MCF 10A (cell line): ENCODE data around the gene GIMAP5. TPM values are rescaled to one million over a fixed set of nuclear protein-coding genes. Genes with fewer than 3 reads are reported as not detected.

Experiments
- BruUV-seq: library from RNA; stranded (reverse); fragments of 400-500 nt; replicated peaks from 2 replicates; lab custom pipeline; 2021; lab: Mats Ljungman, UMichigan
- CTCF ChIA-PET: fragments of 300-600 bp; sonication (Branson Sonifier 250); formaldehyde crosslinking; extraction: SDS; loops from one replicate; lab custom pipeline; 2021; ENCODE audit warnings: antibody characterized with exemption, inconsistent platforms; lab: Yijun Ruan, JAX
- POLR2A ChIA-PET: fragments of 300-600, 350-650 bp; sonication (Branson Sonifier 250); formaldehyde crosslinking; extraction: SDS; loops from one replicate; lab custom pipeline; 2020; ENCODE audit warnings: antibody characterized with exemption, inconsistent platforms; lab: Yijun Ruan, JAX
- DNase-seq: peaks from one replicate; pipeline ENCODE4 v3.0.0-alpha.2; 2018; ENCODE audit not compliant: unreplicated experiment
- H3K27ac Mint-ChIP-seq: one replicate; pipeline ENCODE4 v1.8.0; 2022; ENCODE audit warnings: mild to moderate bottlenecking, low read depth, mixed read lengths; ENCODE audit not compliant: unreplicated experiment
- H3K27me3 Mint-ChIP-seq: one replicate; pipeline ENCODE4 v1.8.0; 2022; ENCODE audit warnings: mixed read lengths; ENCODE audit not compliant: insufficient read depth, unreplicated experiment
- H3K36me3 Mint-ChIP-seq: one replicate; pipeline ENCODE4 v1.8.0; 2022; ENCODE audit warnings: mild to moderate bottlenecking, moderate library complexity, mixed read lengths; ENCODE audit not compliant: insufficient read depth, unreplicated experiment
- H3K4me1 Mint-ChIP-seq: one replicate; pipeline ENCODE4 v1.8.0; 2022; ENCODE audit warnings: mixed read lengths; ENCODE audit not compliant: insufficient read depth, unreplicated experiment
- H3K4me3 Mint-ChIP-seq: one replicate; pipeline ENCODE4 v1.8.0; 2022; ENCODE audit warnings: mild to moderate bottlenecking, moderate library complexity, mixed read lengths; ENCODE audit not compliant: unreplicated experiment
- H3K9me3 Mint-ChIP-seq: one replicate; pipeline ENCODE4 v1.8.0; 2022; ENCODE audit warnings: mixed read lengths; ENCODE audit not compliant: unreplicated experiment
- CTCF ChIP-seq: fragments of 200-600 bp; IDR thresholded peaks from one replicate; pipeline ENCODE4 v1.8.0; 2022; ENCODE audit warnings: antibody characterized with exemption, mild to moderate bottlenecking; ENCODE audit not compliant: unreplicated experiment
- intact Hi-C: fragments of 100-400 bp; cut with micrococcal nuclease; formaldehyde crosslinking; loops from 2 replicates; pipeline ENCODE4 v1.14.1; 2022
- total RNA-seq: library from RNA; stranded (reverse); gene quantifications from 2 replicates; pipeline ENCODE4 v1.2.3, GENCODE V29; 2022

The GIMAP5 gene
- total RNA-seq, 1 experiment from 2014 or later = not detected

- H3K36me3 Mint-ChIP-seq = no peaks in the 10 kb centered on the region
- no TSS peak for BruUV-seq
- no peaks in the 10 kb centered on the region for H3K4me1 Mint-ChIP-seq
- DNase-seq = no peak
- H3K27me3 Mint-ChIP-seq = peaks cover 30% of the 10 kb centered on the region
- ChIA-PET CTCF (no interaction called here), POLR2A (no interaction called here)
- no peak for TF ChIP-seq CTCF
- H3K9me3 Mint-ChIP-seq = no peaks in the 10 kb centered on the region
- H3K27ac Mint-ChIP-seq = no peak overlapping the region
- H3K4me3 Mint-ChIP-seq = no peak overlapping the region
- intact Hi-C loops = no loop called here
Observed at GRCh38 chr7:150791304-150791703, 54.1 kb downstream of the GIMAP5 start.

GRCh38 chr7:150791746-150792452, 54.7 kb downstream of the GIMAP5 start:
- Mint-ChIP-seq H3K9me3 (no peaks in the 10 kb centered on the region), H3K36me3 (no peaks in the 10 kb centered on the region), H3K27me3 (peaks cover 29% of the 10 kb centered on the region), H3K4me1 (no peaks in the 10 kb centered on the region), H3K4me3 (no peak overlapping the region), H3K27ac (no peak overlapping the region)
- ChIA-PET CTCF (interaction anchor here (0.7 to 1.1 kb wide), 2 partner anchors 13 kb away, joined by 3 to 7 read pairs; no protein-coding TSS in a partner anchor), POLR2A (no interaction called here)
- intact Hi-C loops = no loop called here
- no peak for DNase-seq
- no peak for TF ChIP-seq CTCF
- no TSS peak for BruUV-seq

Other genes with a start within 250 kb of the GIMAP5 start
- not detected in 2 replicates for gene GIMAP7, start 222.5 kb upstream of the GIMAP5 start, total RNA-seq
- gene GIMAP4, start 170.0 kb upstream of the GIMAP5 start, total RNA-seq = not detected in 2 replicates
- gene GIMAP6, start 105.0 kb upstream of the GIMAP5 start, total RNA-seq = not detected in 2 replicates
- gene GIMAP2, start 51.7 kb upstream of the GIMAP5 start, total RNA-seq = not detected in 2 replicates
- not detected in 2 replicates for gene GIMAP1, start 20.8 kb upstream of the GIMAP5 start, total RNA-seq
- 0.42 TPM in 1 of 2 replicates, not detected in the other for gene TMEM176B, start 62.9 kb downstream of the GIMAP5 start, total RNA-seq
- not detected in 2 replicates for gene TMEM176A, start 63.4 kb downstream of the GIMAP5 start, total RNA-seq
- 0.23 TPM in 1 of 2 replicates, not detected in the other for gene AOC1, start 115.1 kb downstream of the GIMAP5 start, total RNA-seq
- 0.09 TPM in 1 of 2 replicates, not detected in the other for gene KCNH2, start 240.9 kb downstream of the GIMAP5 start, total RNA-seq